RPMI8226 (cell line): Measurements from ENCODE around the gene SERTAD1.
"Not testable (repeated sequence)": the region's sequence is repeated elsewhere in the genome, so short reads cannot be mapped to it uniquely, and the experiment has no call there.

Experiments
- DNase-seq: peaks from one replicate; pipeline ENCODE4 v3.0.0-alpha.2; 2015

Gene SERTAD1

DNA sequence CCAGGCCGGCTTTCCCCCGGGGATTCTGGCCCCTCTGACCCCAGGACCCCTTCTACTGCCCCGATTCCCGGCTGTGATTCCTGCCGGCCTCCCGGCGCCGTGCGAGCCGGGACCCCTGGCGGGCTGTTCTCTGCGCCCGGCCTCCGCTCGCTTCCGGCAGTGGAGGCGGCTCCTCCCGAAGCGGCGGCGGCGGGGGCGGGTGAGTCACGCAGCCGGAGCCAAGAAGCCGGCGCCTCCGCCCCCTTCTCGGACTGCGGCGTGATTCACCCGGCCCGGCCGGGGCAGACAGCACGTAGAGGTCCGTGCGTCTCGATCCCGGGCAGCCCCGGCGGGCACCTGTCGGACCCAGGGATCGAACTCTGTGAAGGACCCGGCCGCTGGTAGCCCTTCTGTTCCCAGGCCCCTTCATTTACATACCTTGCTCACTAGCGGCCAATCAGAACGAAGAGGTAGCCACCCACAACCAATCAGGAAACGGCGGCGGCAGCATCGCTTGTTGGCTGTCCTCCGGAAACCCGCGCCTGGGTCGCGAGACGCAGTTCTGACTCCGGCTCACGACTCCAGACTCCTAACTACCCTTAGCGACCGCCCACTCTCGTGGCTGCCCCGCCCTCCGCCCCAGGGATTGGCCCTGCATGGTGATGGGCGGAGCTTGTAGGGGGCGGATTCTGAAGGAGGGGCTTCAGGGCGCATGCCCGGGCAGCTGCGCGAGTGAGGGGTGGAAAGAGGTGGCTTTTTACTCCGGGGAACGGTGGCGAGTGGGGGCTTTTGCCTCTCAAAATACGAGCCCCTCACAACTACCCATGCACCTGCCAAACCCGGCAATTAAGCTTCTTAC lies at the start of gene SERTAD1:
Gene SERTAD1 (minus strand): TSS at position 543 of the 838 bp plus-strand sequence. CDS start 2,446 bp downstream, outside the sequence.
- DNase-seq = peak; percentile 97

DNA sequence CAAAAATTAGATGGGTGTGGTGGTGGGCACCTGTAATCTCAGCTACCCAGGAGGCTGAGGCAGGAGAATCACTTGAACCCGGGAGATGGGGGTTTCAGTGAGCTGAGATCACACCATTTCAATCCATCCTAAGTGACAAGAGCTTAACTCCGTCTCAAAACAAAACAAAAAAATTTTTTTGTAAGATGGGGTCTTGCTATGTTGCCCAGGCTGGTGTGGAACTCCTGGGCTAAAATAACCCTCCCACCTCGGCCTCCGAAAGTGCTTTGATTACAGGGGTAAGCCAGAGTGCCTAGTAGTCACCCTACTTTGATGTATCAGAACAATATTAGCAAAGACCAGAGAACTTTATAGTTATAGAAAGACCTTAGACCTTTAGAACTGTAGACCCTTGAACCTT lies 48.9 kb upstream of the SERTAD1 start:
- DNase-seq = no peak

GRCh38 chr19:40472516-40472915 lies 46.7 kb upstream of the SERTAD1 start:
- no peak for DNase-seq

DNA sequence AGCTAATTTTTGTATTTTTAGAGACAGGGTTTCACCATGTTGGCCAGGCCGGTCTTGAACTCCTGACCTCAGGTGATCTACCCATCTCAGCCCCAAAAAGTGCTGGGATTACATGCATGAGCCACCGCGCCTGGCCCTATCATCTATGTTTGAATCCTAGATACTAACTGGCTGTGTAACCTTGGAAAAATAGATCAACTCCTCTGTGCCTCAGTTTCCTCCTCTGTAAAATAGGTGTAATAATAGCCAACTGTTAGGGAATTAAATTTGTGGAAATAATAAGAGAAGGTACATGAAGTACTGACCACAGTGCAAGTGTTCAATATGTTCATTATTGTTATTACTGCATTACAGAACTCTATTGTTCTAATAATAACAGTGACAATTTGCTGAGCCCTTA lies 45.3 kb upstream of the SERTAD1 start:
- DNase-seq = no peak

DNA sequence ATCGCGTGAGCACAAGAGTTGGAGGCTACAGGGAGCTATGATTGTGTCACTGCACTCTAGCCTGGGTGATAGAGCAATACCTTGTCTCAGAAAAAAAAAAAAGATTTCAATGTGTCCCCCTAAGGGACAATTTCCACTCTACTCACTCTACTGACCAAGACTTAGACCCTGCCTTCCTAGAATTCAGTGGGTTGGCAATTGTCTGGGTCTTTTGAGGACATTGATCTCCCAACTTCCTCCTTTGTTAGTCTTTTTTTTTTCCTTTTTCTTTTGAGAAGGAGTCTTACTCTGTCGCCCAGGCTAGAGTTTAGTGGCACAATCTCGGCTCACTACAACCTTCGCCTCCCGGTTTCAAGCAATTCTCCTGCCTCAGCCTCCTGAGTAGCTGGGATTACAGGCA lies 43.2 kb upstream of the SERTAD1 start:
- no peak for DNase-seq

DNA sequence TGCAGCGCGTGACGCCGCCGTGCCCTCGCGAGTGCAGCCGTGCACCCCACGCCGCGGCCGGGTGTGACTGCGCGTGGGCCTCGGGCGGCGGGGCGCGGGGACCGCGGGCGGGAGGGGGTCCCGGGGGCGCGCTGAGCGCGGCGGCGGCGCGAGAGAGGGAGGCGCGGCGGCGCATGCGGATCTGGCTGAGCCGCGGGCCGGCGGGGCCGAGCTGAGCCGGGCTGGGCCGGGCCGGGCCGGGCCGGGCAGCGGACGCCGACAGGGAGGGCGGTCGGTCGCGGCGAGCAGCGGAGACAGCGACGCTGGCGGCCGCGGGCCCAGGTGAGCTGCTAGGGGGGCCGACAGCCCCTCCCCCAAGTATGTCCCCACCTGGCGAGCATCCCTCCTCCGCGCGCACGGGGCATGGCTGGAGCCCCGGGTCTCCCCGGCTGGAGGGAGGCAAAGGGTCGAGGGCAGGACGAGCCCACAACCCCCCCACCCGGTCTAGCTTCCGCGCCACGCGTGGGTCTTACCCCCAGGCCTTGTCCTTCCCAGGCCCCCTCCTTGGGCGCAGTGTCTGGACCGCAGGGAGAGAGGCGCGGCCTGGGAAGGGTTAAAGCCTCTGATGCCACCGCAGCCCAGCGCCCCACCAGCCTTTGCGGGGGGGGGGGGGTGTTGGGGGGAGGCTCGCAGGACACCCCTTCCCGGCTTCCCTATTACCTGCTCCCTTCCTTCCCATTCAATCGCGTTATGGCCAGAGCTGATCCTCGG lies 41.4 kb upstream of the SERTAD1 start, which contains the start of gene SPTBN4:
Gene SPTBN4 (plus strand): TSS at position 17 of the 750 bp plus-strand sequence. CDS start 5,621 bp downstream, outside the sequence.
- no peak for DNase-seq

DNA sequence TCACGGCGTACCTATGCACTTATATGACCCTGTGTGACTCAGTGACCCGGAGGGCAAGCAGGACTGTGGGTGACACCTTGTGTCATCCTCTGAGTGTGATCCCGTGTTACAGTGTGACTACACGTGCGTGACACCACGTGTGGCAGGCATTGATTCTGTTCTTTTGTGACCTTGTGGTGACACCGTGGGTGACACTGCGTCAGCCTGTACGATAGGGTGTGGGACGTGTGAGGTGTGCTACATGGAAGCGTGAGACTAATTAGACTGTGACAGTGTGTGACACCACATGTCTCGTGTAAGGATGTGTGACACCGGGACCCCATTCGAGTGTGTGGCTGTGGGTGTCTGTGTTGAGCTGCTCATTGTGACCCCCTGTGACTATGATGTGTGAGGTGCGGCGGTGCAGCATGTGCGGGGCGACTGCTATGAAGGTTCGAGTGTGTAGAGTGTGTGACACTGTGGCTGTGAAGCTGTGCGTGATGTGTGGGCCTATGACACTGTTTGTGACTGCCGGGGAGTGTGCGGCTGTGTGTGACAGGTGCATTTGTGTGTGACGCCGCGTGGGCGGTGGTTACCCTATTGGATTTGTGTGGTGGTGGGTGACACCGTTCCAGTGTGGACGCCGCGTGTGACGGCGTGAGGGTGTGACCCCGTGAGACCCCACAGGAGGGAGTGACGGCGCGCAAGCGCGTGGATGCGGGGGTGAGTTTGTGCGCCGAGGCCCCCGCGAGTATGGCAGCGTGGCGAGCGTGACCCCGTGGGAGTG lies 40.6 kb upstream of the SERTAD1 start:
- DNase-seq = no peak

DNA sequence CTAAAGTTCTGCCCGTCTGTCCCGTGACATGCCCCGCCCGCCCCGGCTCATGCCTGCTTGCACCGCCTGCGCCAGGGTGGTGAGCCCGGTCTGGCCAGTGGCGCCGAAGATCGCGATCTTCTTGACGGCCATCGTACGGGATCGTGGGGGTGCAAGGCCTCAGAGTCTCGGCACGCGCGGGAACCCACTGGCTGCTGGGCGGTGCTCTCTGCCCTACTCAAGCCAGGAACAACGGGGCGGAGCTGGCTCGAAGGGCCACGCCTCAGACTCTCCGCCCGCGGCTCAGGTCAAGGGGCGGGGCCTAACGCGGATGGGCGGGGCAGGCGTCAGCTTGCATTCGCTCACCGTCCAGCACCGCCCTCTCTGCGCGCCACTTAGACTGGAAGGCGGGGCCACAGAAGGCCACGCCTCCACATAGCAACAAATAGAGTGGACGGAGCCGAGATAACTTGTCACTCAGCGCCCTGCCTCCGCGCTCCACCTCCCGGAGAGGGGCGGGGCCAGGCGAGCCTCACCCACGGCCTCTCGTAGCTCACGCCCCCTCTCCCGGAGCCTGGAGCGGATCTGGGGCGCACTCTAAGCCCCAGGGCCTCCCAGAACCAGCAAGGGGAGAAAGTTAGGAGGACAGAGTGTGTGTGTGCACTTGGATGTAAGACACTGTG lies 39.9 kb upstream of the SERTAD1 start, which contains the start of gene BLVRB:
Gene BLVRB (minus strand): TSS at position 189 of the 662 bp plus-strand sequence. CDS start 57 bp downstream, at position 132.
- peak; percentile 98 for DNase-seq

GRCh38 chr19:40465025-40465556 lies 39.3 kb upstream of the SERTAD1 start:
- DNase-seq = peak; percentile 45

GRCh38 chr19:40464059-40465024 lies 38.5 kb upstream of the SERTAD1 start:
- DNase-seq = peak; percentile 80

DNA sequence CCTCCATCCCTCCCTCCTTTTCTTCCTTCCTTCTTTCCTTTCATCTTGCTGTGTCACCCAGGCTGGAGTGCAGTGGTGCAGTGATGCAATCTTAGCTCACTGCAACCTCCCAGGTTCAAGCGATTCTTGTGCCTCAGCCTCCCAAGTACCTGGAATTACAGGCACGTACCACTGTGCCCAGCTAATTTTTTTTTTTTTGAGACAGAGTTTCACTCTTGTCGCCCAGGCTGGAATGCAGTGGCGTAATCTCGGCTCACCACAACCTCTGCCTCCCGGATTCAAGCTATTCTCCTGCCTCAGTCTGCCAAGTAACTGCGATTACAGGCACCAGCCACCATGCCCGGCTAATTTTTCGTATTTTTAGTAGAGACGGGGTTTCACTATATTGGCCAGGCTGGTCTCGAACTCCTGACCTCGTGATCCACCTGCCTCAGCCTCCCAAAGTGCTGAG lies 37.8 kb upstream of the SERTAD1 start:
- not testable (repeated sequence) for DNase-seq

DNA sequence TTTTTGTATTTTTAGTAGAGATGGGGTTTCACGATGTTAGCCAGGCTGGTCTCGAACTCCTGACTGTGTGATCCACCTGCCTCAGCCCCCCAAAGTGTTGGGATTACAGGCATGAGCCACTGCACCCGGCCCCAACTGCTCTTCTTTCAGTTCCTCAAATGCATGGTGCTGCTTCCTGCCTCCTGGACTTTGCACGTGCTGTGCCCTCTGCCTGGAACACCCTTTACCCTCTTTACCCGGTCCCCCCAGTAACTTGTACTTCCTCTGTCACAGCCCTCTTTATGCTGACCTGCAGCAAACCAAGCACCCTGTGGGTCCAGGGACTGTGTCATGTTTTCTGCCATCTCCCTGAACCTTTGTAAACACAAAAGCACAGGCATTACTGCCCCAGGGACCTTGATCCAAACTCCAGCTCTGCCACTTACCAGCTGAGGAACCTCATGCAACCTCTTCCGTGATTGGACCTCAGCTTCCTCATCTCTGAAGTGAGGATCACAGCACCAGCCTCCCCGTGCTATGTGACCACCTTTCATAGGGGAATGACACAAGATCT lies 36.0 kb upstream of the SERTAD1 start:
- peak; percentile 80 for DNase-seq

GRCh38 chr19:40460185-40460584 lies 34.4 kb upstream of the SERTAD1 start:
- no peak for DNase-seq

GRCh38 chr19:40458597-40458974 lies 32.8 kb upstream of the SERTAD1 start:
- DNase-seq = no peak

DNA sequence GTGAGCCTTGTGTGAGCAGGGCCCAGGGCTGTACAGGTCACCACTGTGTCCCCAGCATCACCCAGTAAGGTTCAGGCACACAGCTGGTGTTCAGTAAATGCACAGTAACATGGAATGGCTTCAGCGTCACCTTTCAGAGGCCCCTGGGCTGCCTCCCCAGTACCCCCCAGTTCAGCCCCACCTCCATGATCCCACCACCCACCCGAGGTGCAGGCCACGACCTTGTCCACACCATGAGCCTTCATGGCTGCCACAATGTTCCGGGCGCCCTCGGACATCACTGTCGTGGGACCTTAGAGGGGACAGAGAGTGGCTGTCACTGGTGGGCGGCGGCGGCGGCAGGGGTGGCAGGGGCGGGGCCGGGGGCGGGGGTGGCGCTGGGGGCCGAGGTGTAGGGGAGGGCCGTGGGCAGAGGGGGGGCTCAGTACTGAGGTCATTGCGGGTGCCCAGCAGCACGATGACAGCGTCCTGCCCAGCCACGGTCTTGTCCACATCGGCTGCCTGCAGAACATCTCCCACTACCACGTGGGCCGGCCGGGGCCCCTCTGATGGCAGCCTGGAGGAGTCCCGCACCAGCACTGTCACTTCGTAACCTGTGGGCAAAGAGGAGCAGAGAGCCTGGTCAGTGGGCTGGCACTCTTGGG lies 32.3 kb upstream of the SERTAD1 start:
- no peak for DNase-seq

DNA sequence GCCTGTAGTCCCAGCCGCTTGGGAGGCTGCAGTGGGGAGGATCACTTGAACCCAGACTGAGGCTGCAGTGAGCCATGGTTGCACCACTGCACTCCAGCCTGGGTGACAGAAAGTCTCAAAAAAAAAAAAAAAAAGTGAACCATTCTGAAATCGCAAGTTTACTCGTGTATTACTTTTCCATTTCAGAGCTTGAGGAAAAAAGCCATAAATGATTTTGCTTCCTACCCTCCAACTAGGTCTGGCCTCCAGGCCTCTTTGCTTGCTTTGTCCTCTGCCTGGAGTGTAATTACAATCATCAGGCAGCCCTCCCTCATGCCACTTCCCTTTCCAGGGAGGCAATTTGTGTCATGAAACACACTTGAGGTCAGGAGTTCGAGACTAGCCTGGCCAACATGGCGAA lies 31.3 kb upstream of the SERTAD1 start:
- DNase-seq = no peak

GRCh38 chr19:40453943-40454342 lies 28.2 kb upstream of the SERTAD1 start:
- DNase-seq = not testable (repeated sequence)

GRCh38 chr19:40453151-40453735 lies 27.5 kb upstream of the SERTAD1 start:
- DNase-seq = no peak

DNA sequence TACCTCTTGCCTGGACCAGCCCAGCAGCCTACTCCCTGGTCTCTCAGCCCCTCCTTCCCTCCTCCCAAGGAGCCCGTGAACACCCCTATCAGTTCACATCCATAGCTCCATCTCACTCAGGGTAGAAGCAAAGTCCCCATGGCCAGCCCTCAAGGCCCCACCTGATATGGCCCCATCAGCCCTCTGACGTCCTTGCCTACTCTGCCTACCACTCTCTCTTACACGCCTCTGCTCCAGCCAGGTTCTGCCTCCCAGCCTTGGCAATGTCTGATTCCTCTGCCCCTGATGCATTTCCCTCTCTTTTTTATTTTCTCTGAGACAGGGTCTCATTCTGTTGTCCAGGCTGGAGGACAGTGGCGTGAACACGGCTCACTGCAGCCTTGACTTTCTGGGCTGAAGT lies 26.2 kb upstream of the SERTAD1 start:
- DNase-seq = no peak

DNA sequence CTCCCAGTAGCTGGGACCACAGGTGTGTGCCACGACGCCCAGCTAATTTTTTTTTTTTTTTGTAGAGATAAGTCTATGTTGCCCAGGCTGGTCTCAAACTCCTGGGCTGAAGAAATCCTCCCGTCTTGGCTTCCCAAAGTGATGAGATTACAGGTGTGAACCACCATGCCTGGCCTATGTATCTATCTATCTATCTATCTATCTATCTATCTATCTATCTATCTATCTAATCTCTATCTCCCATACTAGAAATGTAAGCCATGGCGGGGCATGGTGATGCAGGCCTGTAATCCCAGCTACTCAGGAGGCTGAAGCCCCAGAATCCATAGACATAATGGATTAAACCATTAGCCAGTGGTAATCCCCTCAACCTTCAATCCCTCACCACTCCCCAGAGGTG lies 24.9 kb upstream of the SERTAD1 start:
- DNase-seq = no peak
